GM12878 (cell line): ENCODE results near the gene ZBTB16. TPM values are rescaled to one million over a fixed set of nuclear protein-coding genes. Genes with fewer than 3 reads are reported as not detected.

Experiments
- ATAC-seq: fragments of 200-7000 bp; cut with Tn5 transposase; 3 replicates; pipeline ENCODE4 v1.9.1; 2020; ENCODE audit warnings: mild to moderate bottlenecking, moderate library complexity
- BruUV-seq: library from RNA; stranded (reverse); fragments of 400-500 nt; replicated peaks from 2 replicates; lab custom pipeline; 2021; lab: Mats Ljungman, UMichigan
- CTCF ChIA-PET: fragments of 300-600 bp; sonication (Branson Sonifier 250); formaldehyde crosslinking; extraction: SDS; loops from one replicate; lab custom pipeline; 2021; ENCODE audit warnings: inconsistent platforms; lab: Yijun Ruan, JAX
- POLR2A ChIA-PET: fragments of 350-600 bp; formaldehyde crosslinking; extraction: SDS; loops from one replicate; lab custom pipeline; 2021; ENCODE audit warnings: inconsistent platforms; lab: Charles Lee
- RAD21 ChIA-PET: fragments of 300-600 bp; sonication (Branson Sonifier 250); formaldehyde crosslinking; loops from one replicate; lab custom pipeline; 2023; ENCODE audit warnings: antibody characterized with exemption; ENCODE audit not compliant: unreplicated experiment; lab: Charles Lee
- SMC1A ChIA-PET: fragments of 300-600 bp; sonication (Branson Sonifier 250); formaldehyde crosslinking; loops from one replicate; lab custom pipeline; 2023; ENCODE audit not compliant: unreplicated experiment, uncharacterized antibody; lab: Charles Lee
- DNase-seq: peaks from one replicate; pipeline ENCODE4 v3.0.0-alpha.2; 2011; ENCODE audit warnings: low read depth, low spot score
- FAIRE-seq: peaks from 3 replicates; lab custom pipeline; 2011; peaks lifted over from hg19 to GRCh38; lab: Jason Lieb, UNC
- H2AFZ ChIP-seq: 2 replicates; pipeline ENCODE4 v1.6.0; 2011; ENCODE audit warnings: low read depth, low read length, control low read depth; ENCODE audit not compliant: control insufficient read depth
- H3K27ac ChIP-seq: 2 replicates; pipeline ENCODE4 v1.5.1; 2011; ENCODE audit warnings: control low read depth; ENCODE audit not compliant: control insufficient read depth, insufficient read depth
- H3K27me3 ChIP-seq, 2 experiments: replicated peaks in 1 of 2; 2 replicates each; pipeline versions ENCODE4 v1.6.0 to v1.6.1; 2011; ENCODE audit warnings: low read length in 1 of 2; ENCODE audit not compliant: control insufficient read depth in 2 of 2, insufficient read depth in 2 of 2
- H3K36me3 ChIP-seq, 2 experiments: 2 replicates each; pipeline ENCODE4 v1.5.1; 2011; ENCODE audit warnings: low read length in 1 of 2; ENCODE audit not compliant: control insufficient read depth in 2 of 2, insufficient read depth in 2 of 2
- H3K4me1 ChIP-seq: 2 replicates; pipeline ENCODE4 v1.6.1; 2011; ENCODE audit warnings: mild to moderate bottlenecking, low read length, moderate library complexity, mixed read lengths; ENCODE audit not compliant: control insufficient read depth, insufficient read depth
- H3K4me2 ChIP-seq: 2 replicates; pipeline ENCODE4 v1.6.0; 2011; ENCODE audit warnings: control low read depth; ENCODE audit not compliant: control insufficient read depth, insufficient read depth
- H3K4me3 ChIP-seq: fragments of 200-600 bp; sonication (generic); 2 replicates; pipeline ENCODE4 v1.5.1; 2016
- H3K79me2 ChIP-seq: 2 replicates; pipeline ENCODE4 v1.6.0; 2011; ENCODE audit warnings: low read length; ENCODE audit not compliant: control insufficient read depth, insufficient read depth
- H3K9ac ChIP-seq: 2 replicates; pipeline ENCODE4 v1.8.0; 2011; ENCODE audit warnings: low read length, control low read depth, mixed read lengths; ENCODE audit not compliant: control insufficient read depth, insufficient read depth
- H3K9me3 ChIP-seq: replicated peaks from 3 replicates; pipeline ENCODE4 v1.5.1; 2011; ENCODE audit warnings: mild to moderate bottlenecking, low read length; ENCODE audit not compliant: control insufficient read depth, insufficient read depth
- H4K20me1 ChIP-seq: 2 replicates; pipeline ENCODE4 v1.6.0; 2011; ENCODE audit not compliant: control insufficient read depth, insufficient read depth
- FOS ChIP-seq: IDR thresholded peaks from 3 replicates; pipeline ENCODE4 v1.6.1; 2011; ENCODE audit warnings: borderline replicate concordance; ENCODE audit not compliant: insufficient read length; ENCODE audit errors: extremely low read depth
- MTA2 ChIP-seq: fragments of 450-650 bp; IDR thresholded peaks from 2 replicates; pipeline ENCODE4 v1.6.1; 2016; ENCODE audit warnings: low read depth, mild to moderate bottlenecking, moderate library complexity
- MXI1 ChIP-seq: fragments of 150-350 bp; IDR thresholded peaks from 2 replicates; pipeline ENCODE4 v1.6.1; 2011; ENCODE audit warnings: low read depth, mild to moderate bottlenecking, inconsistent platforms, low read length, improper control_type of control experiment
- MYB ChIP-seq: fragments of 150-350 bp; IDR thresholded peaks from 2 replicates; pipeline ENCODE4 v1.6.1; 2014; ENCODE audit warnings: mild to moderate bottlenecking, low read depth, low read length, borderline replicate concordance
- NFYB ChIP-seq: IDR thresholded peaks from 2 replicates; pipeline ENCODE4 v1.6.1; 2011; ENCODE audit warnings: low read depth, mild to moderate bottlenecking, low read length, improper control_type of control experiment, moderate library complexity; ENCODE audit not compliant: insufficient read depth
- RUNX3 ChIP-seq: IDR thresholded peaks from 2 replicates; pipeline ENCODE4 v1.6.1; 2012; ENCODE audit warnings: low read length, inconsistent platforms
- SIN3A ChIP-seq: IDR thresholded peaks from 2 replicates; pipeline ENCODE4 v1.6.1; 2012; ENCODE audit warnings: low read depth, low read length, improper control_type of control experiment
- SP1 ChIP-seq: IDR thresholded peaks from one replicate; pipeline ENCODE4 v1.6.1; 2011; ENCODE audit warnings: low read depth, low read length
- SREBF1 ChIP-seq: IDR thresholded peaks from 2 replicates; pipeline ENCODE4 v1.6.1; 2012; ENCODE audit warnings: mild to moderate bottlenecking, low read length
- STAT1 ChIP-seq: fragments of 450-650 bp; conservative IDR thresholded peaks from 2 replicates; pipeline ENCODE4 v1.6.1; 2014; ENCODE audit warnings: antibody characterized with exemption, mild to moderate bottlenecking
- SUPT20H ChIP-seq: IDR thresholded peaks from 2 replicates; pipeline ENCODE4 v1.6.1; 2011; ENCODE audit warnings: low read depth, mild to moderate bottlenecking, low read length, moderate library complexity, borderline replicate concordance; ENCODE audit not compliant: control insufficient read depth
- YY1 ChIP-seq: IDR thresholded peaks from 2 replicates; pipeline ENCODE4 v1.6.1; 2011; ENCODE audit warnings: low read depth, mild to moderate bottlenecking, low read length
- ZNF592 ChIP-seq: fragments of 450-650 bp; IDR thresholded peaks from 2 replicates; pipeline ENCODE4 v1.6.1; 2017; ENCODE audit warnings: mild to moderate bottlenecking, moderate library complexity
- ZZZ3 ChIP-seq: IDR thresholded peaks from 2 replicates; pipeline ENCODE4 v1.6.1; 2011; ENCODE audit warnings: low read depth; ENCODE audit not compliant: control insufficient read depth, insufficient read length
- WGBS: methylation state at CpG from one replicate; pipeline ENCODE4 v1.1.6; 2016; ENCODE audit warnings: low lambda C conversion rate; ENCODE audit not compliant: insufficient replicate concordance, insufficient coverage; ENCODE audit errors: missing lambda C conversion rate; 5-methylcytosine and 5-hydroxymethylcytosine counted together
- in situ Hi-C: fragments of 300-500 bp; cut with MboI; formaldehyde crosslinking; loops from 9 replicates; pipeline ENCODE4 v1.14.3; 2018; ENCODE audit warnings: mixed read lengths
- intact Hi-C: fragments of 100-400 bp; cut with micrococcal nuclease; formaldehyde crosslinking; loops from one replicate; pipeline ENCODE4 v1.14.2; 2022; ENCODE audit not compliant: unreplicated experiment
- polyA plus RNA-seq, 11 experiments: library from polyadenylated mRNA; depleted of rRNA in 4 of 11; unstranded in 6 of 11; stranded (reverse) in 5 of 11; fragments of >200 nt; fragmentation: Nextera tagmentation in 4 of 11; fragmentation: Illumina TruSeq in 1 of 11; extraction: Ambion mirVana in 4 of 11; extraction: Trizol in 1 of 11; gene quantifications; 1 replicate in 1 of 11; 2 replicates in 10 of 11; pipeline versions ENCODE4 v1.2.1 to v1.2.3, GENCODE V29; 2011 to 2016; ENCODE audit warnings: inconsistent platforms in 2 of 11, missing spikeins in 2 of 11, low read depth in 1 of 11
- total RNA-seq, 4 experiments: library from RNA; depleted of rRNA in 3 of 4; stranded (reverse); fragments of >200 nt in 3 of 4; fragmentation: Illumina TruSeq in 1 of 4; extraction: Trizol in 1 of 4; gene quantifications; 2 replicates each; pipeline versions ENCODE4 v1.2.1 to v1.2.3, GENCODE V29; 2013 to 2021

ZBTB16 gene
- total and polyA plus RNA-seq, 10 of the 15 experiments (the other 5 are each of a cell fraction or from before 2014, with no cell fraction given): 0.38 TPM; not detected in 9

GRCh38 chr11:114129699-114130098, 70.2 kb downstream of the ZBTB16 start:
- SMC1A ChIA-PET: no interaction called here
- Histone ChIP-seq H3K4me2 (no peak overlapping the region), H3K9ac (no peak overlapping the region)
- POLR2A ChIA-PET: no interaction called here
- RAD21 ChIA-PET: no interaction called here
- in situ Hi-C loops: no loop called here
- no TSS peak for BruUV-seq
- CTCF ChIA-PET: no interaction called here
- DNase-seq: no peak
- TF ChIP-seq SUPT20H (no peak), SP1 (no peak), SREBF1 (no peak), FOS (no peak), YY1 (no peak), MXI1 (no peak), STAT1 (no peak), RUNX3 (no peak)
- TF ChIP-seq, all 136 proteins: peak for 0
- 74% methylated on average over 8 of the region's 8 CpGs for WGBS
- FAIRE-seq (no peak), ATAC-seq (no peak)
- Histone ChIP-seq H4K20me1 (no peaks in the 10 kb centered on the region), H3K4me1 (no peaks in the 10 kb centered on the region), H2AFZ (no peak overlapping the region), H3K27ac (no peak overlapping the region), H3K27me3 (peaks cover 0 to 1% of the 10 kb centered on the region in 2 experiments; a peak in 2 of 4 replicates), H3K79me2 (no peaks in the 10 kb centered on the region), H3K36me3 (no peaks in the 10 kb centered on the region), H3K9me3 (no peaks in the 10 kb centered on the region), H3K4me3 (no peak overlapping the region)
- intact Hi-C loops: no loop called here

- POLR2A ChIA-PET: no interaction called here
These were observed 70.6 kb downstream of the ZBTB16 start for GRCh38 chr11:114130115-114130576.

More at GRCh38 chr11:114130115-114130576, 70.6 kb downstream of the ZBTB16 start:
- no peak overlapping the region for H3K4me3 ChIP-seq
- ChIA-PET SMC1A (no interaction called here), RAD21 (no interaction called here), CTCF (no interaction called here)
- no peaks in the 10 kb centered on the region for H3K36me3 ChIP-seq
- H3K4me1 ChIP-seq: no peaks in the 10 kb centered on the region
- H2AFZ ChIP-seq: no peak overlapping the region
- DNase-seq (no peak), FAIRE-seq (no peak), ATAC-seq (no peak)
- H4K20me1 ChIP-seq: no peaks in the 10 kb centered on the region
- H3K79me2 ChIP-seq: no peaks in the 10 kb centered on the region
- H3K27me3 ChIP-seq: no peaks in the 10 kb centered on the region; a peak in 2 of 4 replicates
- TF ChIP-seq SIN3A (no peak), RUNX3 (no peak), ZZZ3 (no peak), MYB (no peak), ZNF592 (no peak), NFYB (no peak), MTA2 (no peak)
- H3K4me2 ChIP-seq: no peak overlapping the region
- no peaks in the 10 kb centered on the region for H3K9me3 ChIP-seq
- 43% methylated on average over 6 of the region's 6 CpGs for WGBS
- H3K9ac ChIP-seq: no peak overlapping the region
- no TSS peak for BruUV-seq
- in situ Hi-C loops: no loop called here
- intact Hi-C loops: no loop called here
- no peak overlapping the region for H3K27ac ChIP-seq
